Activated T-cell treated with anti-CD3 and anti-CD28 coated beads for 4 hours (primary cell): ENCODE measurements around the gene KRTAP1-4.
"Not testable (repeated sequence)": the region's sequence is repeated elsewhere in the genome, so short reads cannot be mapped to it uniquely, and the experiment has no call there.

Source experiments
- DNase-seq: peaks from one replicate; pipeline ENCODE4 v3.0.0-alpha.2; 2020

The KRTAP1-4 gene

GRCh38 chr17:41029633-41030245 is at the start of gene KRTAP1-4:
Gene KRTAP1-4 (minus strand): TSS chr17:41030195. CDS start chr17:41030078, 117 bp downstream.
- DNase-seq: no peak

- DNase-seq: no peak
Measured at GRCh38 chr17:41076788-41077187, 46.8 kb upstream of the KRTAP1-4 start.

GRCh38 chr17:41073676-41074075 is 43.7 kb upstream of the KRTAP1-4 start:
- DNase-seq: no peak

- DNase-seq: no peak
Measured at GRCh38 chr17:41071606-41072360, 41.8 kb upstream of the KRTAP1-4 start.

- no peak for DNase-seq
Measured at GRCh38 chr17:41069031-41069430, 39.0 kb upstream of the KRTAP1-4 start.

GRCh38 chr17:41067281-41067680 is 37.3 kb upstream of the KRTAP1-4 start:
- DNase-seq: no peak

- DNase-seq: no peak
Measured at GRCh38 chr17:41065829-41066624, 36.0 kb upstream of the KRTAP1-4 start, which contains the start of gene KRTAP2-4. Gene KRTAP2-4 (minus strand): TSS chr17:41065879. CDS start chr17:41065845, 34 bp downstream.

- not testable (repeated sequence) for DNase-seq
Measured at GRCh38 chr17:41065016-41065689, 35.2 kb upstream of the KRTAP1-4 start.

GRCh38 chr17:41064301-41064700 is 34.3 kb upstream of the KRTAP1-4 start:
- no peak for DNase-seq

- DNase-seq: no peak
Measured at GRCh38 chr17:41063449-41063848, 33.5 kb upstream of the KRTAP1-4 start.

- no peak for DNase-seq
Measured at GRCh38 chr17:41061964-41062363, 32.0 kb upstream of the KRTAP1-4 start.

GRCh38 chr17:41060052-41060604 is 30.1 kb upstream of the KRTAP1-4 start, which contains the start of gene KRTAP2-3:
Gene KRTAP2-3 (minus strand): TSS chr17:41060114. CDS start chr17:41060050, 64 bp downstream.
- no peak for DNase-seq

GRCh38 chr17:41059276-41060051 is 29.5 kb upstream of the KRTAP1-4 start:
- DNase-seq: not testable (repeated sequence)

GRCh38 chr17:41058741-41059140 is 28.7 kb upstream of the KRTAP1-4 start:
- DNase-seq: no peak

- no peak for DNase-seq
Measured at GRCh38 chr17:41057547-41057946, 27.6 kb upstream of the KRTAP1-4 start.

GRCh38 chr17:41055130-41055529 is 25.1 kb upstream of the KRTAP1-4 start, which contains the start of gene KRTAP2-2:
Gene KRTAP2-2 (minus strand): TSS chr17:41055230. CDS start chr17:41055211, 19 bp downstream.
- DNase-seq: not testable (repeated sequence)

- not testable (repeated sequence) for DNase-seq
Measured at GRCh38 chr17:41054556-41054955, 24.6 kb upstream of the KRTAP1-4 start.

- DNase-seq: no peak
Measured at GRCh38 chr17:41054025-41054424, 24.0 kb upstream of the KRTAP1-4 start.

- DNase-seq: no peak
Measured at GRCh38 chr17:41052566-41052965, 22.6 kb upstream of the KRTAP1-4 start.

GRCh38 chr17:41049110-41049509 is 19.1 kb upstream of the KRTAP1-4 start:
- DNase-seq: no peak

- no peak for DNase-seq
Measured at GRCh38 chr17:41048441-41048840, 18.4 kb upstream of the KRTAP1-4 start.
